ENCODE measurements around the gene CIDEA.
"Not testable (repeated sequence)": the region's sequence is repeated elsewhere in the genome, so short reads cannot be mapped to it uniquely, and the experiment has no call there.

Gene CIDEA

DNA sequence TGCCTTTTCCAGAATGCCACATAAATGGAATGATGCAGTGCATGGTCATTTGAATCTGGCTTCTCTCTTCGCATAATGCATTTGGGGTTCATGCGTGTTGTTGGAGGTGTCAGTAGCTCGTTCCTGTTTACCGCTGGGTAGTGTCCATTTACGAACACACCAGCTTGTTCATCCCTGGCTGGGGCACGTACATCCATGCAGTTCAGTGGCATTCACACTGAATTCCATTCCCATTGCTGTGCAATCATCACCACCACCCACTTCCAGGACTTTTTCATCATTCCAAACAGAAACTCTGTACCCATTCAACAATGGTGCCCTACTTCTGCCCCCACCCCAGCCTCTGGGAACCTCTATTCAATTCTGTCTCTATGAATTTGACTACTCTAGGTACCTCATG is 14.7 kb upstream of the CIDEA start:
- DNase-seq (ENCODE audit: low spot score) = no peak

DNA sequence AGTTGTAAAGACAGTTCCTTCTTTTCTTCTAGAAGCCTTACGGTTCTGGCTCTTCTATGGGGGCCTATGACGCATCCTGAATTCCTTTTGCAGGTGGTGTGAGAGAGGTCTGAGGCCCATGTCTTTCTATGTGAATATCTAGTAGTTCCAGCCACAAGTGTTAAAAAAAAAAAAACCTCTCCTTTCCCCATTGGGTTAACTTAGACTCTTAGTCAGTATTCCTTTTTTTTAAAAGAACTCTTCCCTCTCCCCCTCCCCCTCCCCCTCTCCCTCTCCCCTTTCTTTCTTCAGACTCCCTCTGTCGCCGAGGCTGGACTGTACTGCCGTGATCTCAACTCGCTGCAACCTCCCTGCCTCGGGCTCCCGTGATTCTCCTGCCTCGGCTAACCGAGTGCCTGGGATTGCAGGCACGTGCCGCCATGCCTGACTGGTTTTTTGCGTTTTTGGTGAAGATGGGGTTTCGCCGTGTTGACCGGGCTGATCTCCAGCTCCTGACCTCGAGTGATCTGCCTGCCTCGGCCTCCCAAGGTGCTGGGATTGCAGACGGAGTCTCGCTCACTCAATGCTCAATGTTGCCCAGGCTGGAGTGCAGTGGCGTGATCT is 11.4 kb upstream of the CIDEA start:
- no peak for DNase-seq (ENCODE audit: low spot score)

- DNase-seq (ENCODE audit: low spot score) = not testable (repeated sequence)
Observed at GRCh38 chr18:12243272-12243671, 10.9 kb upstream of the CIDEA start.

- no peak for DNase-seq (ENCODE audit: low spot score)
Observed at GRCh38 chr18:12245793-12246135, 8.4 kb upstream of the CIDEA start.

DNA sequence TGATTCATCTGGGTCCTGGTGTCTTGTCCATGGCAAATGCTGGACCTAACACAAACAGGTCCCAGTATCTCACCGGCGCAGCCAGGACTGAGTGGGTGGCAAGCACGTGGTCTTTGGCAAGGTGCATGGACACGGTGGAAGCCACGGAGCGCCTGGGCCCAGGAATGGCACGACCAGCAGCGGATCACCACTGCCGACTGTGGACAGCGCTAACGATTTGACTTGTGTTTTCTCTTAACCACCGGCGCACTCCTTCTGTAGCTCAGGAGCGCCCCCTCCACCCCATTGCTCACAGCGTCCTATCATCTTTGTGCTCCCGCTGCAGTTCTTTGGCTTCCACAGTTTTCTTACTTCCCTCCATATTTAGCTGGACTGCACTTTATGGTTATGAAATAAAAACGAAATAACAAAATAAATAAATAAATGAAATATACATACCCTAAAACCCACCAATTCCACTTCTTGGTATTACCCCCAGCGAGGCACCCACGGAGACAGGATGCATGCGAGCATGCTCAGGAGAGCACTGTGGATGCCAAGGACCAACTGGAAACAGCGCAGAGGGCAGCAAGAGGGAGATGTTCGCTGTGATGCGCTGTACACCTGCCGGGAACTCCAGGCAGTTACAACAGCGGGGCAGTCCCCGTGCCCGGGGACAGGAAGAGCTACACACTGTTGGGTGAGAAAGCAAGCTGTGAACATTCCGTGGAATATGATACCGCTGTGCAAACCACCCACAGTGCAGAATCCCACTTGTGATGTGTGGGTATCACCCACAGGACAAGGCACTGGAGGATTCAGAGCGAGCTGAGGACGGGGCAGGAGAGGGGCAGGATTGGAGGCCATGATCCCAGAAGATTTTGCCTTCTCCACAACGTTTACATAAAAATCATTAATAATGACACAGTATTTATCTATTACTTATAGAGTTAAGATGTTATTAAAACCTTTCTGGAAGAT is 7.0 kb upstream of the CIDEA start:
- no peak for DNase-seq (ENCODE audit: low spot score)

DNA sequence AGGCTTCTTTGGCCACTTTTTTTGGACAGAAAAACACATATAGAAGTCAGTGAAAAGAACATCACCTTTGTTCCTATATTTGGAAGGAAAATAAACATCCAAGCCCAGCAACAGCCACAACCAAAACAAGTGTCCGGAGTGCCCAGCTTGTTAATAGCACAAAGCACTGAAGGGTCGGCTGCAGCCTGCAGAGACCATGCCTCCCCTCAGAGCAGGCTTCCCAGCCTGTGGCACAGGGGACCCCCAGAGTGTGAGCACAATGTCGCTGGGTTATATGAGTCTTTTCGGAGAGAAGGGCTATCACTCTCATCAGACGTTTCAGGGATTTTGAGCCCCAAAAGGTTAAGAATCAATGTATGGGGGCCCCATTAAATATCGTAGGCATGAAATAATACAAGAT is 6.2 kb upstream of the CIDEA start:
- no peak for DNase-seq (ENCODE audit: low spot score)

DNA sequence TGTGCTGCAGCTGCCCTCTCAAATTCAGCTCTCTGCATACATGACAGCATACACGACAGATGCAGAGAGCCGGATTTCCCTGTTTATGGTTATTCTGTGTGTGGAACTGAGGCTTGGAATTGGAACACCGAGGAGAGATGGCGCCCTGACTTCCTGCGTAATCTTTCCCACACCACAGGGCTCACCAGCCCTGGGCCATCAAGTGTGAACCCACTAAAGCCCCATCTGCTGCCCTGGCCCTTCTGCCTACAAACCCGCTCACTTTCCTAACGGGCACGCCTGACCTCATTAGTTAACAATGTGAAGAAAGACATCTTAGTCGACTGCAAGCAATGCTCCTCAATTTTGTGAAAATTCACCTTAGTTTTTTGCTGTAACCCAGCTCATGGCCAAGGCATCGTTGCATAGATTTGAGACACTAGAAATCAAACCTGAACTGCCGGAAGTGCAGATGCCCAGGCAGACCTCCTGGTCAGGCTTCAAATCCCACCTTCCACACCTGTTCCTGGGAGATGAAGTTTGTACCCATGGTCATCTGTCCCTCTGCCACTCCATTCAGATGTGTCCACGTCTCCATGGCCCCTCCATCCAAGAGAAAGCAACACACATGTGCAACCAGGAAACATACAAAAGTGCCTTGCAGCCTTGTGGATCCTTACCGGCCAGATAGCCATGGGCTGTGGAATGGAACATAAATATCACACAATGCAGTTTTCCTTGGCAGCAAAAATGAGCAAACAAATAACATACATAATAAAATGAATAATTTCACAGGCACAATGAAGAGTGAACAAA is 5.0 kb upstream of the CIDEA start:
- DNase-seq (ENCODE audit: low spot score) = no peak

DNA sequence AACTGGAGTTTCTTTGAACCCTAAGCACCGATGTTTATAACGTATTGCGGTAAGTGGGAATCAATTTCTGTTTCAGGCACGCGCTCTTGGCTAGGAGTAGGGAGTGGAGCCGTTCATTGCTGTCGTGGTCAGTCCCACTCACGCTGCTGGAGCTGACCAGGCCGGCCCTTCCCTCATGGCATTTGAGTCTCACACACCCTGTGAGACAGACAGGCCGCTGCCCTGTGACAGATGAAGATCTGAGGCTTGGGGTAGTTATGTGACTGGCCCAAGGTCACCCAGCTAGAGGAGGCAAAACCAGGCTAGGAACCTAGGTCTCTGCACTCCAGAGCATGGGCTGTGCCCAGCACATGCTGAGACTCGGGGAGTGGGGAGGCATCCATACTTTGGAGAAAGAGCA is 2.9 kb upstream of the CIDEA start:
- no peak for DNase-seq (ENCODE audit: low spot score)

DNA sequence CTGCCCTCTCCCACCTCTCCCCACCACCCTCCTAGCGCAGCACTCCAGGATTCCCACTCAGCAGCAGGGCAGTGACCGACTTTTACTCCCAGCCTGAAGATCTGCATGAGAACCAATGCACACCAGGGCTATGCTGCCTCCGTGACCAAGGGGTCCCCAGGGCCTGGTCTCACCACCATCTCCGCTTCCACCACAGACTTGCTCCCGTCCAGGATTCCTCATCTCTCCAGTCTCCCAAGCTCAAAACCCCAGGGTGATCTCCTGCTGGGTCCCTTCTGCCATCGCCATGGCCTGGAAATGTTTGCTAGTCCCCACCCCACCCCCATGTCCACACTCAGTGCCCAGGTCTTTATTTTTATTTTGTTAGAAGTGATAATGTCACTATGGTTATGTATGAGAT is 2.1 kb upstream of the CIDEA start:
- DNase-seq (ENCODE audit: low spot score) = no peak

DNA sequence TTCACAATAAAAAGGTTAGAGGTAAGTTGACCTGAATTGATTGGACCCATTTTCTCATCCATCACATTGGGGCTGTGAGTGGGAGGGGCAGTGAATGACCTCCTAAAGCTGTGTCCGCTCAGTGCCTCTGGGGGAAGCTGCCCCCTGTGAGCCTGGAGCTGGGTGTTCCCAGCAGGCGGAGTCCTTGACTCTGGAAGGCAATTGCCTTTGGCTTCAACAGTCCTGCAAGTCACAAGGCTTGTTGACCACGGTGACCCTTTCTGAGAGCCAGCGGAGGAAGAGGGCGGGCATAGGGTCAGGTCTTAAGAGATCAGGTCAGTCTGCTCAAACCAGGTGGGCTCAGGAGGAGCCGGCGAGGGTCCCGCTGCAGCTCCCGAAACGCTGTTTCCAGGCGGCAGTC is 1.1 kb upstream of the CIDEA start:
- no peak for DNase-seq (ENCODE audit: low spot score)

DNA sequence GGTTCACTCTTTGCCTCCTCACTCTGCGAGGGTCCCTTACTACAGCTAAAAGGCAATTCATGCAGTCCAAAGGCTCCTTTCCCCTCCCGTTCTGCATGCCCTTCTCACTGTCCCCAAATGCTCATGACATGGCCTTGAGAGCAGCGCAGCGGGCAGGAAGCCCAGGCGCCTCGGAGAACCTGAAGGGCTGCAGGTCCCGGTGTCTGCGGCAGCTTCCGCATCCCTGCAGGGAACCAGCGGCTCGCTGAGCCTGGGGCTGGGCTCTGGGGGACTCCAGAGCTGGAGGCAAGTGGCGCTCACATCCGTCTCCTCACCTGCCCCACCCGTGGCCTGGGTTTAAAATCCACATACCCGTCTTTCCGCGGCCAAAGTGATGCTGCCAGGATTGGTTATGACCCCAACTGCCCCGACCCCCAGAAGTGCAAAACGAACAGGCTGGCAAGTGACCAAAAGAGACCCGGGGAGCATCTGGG is 462 bp upstream of the CIDEA start:
- no peak for DNase-seq (ENCODE audit: low spot score)

- no peak for DNase-seq (ENCODE audit: low spot score)
Observed at GRCh38 chr18:12254820-12255511, 805 bp downstream of the CIDEA start.

DNA sequence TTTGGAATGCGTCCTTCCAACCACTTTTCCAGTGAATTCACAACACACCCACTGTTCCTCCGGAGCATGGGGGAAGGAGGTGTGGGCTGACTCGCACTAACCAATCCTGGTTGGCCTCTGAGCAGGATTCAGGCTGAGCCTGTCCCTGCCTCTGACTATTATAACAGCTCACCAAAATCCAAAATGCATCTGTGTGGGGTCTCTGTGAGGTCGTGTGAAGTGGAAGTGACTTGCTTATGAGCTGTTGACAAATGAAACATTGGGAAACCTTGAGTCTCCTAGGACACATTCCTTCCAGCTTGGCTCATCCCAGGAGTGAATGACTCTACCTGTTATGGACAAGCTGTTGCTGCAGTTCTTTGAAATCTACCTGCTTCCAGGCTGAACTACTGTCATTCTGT is 1.5 kb downstream of the CIDEA start:
- DNase-seq (ENCODE audit: low spot score) = no peak

DNA sequence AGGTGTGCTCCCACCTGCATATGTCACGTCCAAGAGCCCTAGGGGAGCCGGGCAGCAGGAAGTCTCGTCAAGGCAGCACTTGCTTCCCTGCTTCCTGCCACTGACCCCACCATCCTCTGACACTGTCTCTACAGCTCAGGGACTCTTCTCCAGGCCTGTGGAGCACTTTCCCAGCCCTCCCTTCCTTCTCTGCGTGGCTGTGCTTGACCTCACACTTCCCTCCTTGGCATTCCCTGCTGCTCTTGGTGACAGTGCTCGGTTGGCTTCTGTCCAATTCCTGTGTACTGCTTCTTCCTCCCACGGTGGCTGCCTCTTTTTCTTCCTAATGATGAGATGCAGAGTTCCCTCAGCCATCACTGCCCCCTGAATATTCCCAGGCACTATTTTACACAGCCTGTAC is 2.8 kb downstream of the CIDEA start:
- DNase-seq (ENCODE audit: low spot score) = no peak

DNA sequence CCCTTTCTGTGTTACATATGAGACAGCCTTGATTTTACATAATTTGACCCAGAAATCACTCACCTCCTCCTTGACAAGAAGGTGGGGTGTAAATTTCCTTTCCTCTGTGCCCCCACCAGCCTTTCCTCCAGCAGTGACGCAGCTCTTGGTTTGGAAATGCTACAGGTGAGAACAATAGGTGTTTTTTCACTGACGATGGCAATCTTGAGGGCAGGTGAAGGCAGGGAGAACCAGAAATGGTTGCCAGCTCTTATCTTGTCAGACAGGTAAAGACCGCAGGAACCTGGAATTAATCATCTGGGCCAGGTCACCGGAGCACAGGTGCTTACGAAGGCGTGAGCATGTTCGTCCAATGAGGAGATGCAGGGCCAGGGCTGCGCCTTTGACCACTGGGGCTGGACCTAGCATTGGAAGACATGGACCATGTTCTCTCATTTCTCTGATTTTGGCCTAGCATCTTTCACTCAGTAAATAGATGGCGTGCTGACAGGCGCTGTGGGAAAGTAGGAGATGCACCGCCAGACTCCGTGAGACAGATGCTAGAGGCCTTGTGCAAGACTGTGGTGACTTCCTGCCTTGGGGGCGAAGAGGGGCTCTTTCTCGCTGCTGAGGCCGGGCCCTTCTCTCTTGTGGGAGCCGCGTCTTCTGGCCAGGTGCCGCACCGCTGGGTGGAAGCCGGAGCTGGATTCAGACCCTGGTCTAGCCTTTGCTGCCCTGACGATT is 4.0 kb downstream of the CIDEA start:
- no peak for DNase-seq (ENCODE audit: low spot score)

GRCh38 chr18:12258719-12259705 is 4.9 kb downstream of the CIDEA start:
- no peak for DNase-seq (ENCODE audit: low spot score)

GRCh38 chr18:12262748-12263147 is 8.6 kb downstream of the CIDEA start:
- no peak for DNase-seq (ENCODE audit: low spot score)

GRCh38 chr18:12264864-12265263 is 10.7 kb downstream of the CIDEA start:
- no peak for DNase-seq (ENCODE audit: low spot score)

- DNase-seq (ENCODE audit: low spot score) = peak; percentile 84
Observed at GRCh38 chr18:12271376-12272235, 17.4 kb downstream of the CIDEA start.

Data from hematopoietic multipotent progenitor cell treated with erythropoietin and hydrocortisone succinate and interleukin-3 and kit ligand, for 17 days (in vitro differentiated cells).